HG02884 (cell line): Measurements from ENCODE around the gene NCK2.

Experiments
- ATAC-seq: cut with Tn5 transposase; IDR thresholded peaks from one replicate; pipeline ENCODE4 v1.9.1; 2021; ENCODE audit warnings: mild to moderate bottlenecking, moderate library complexity; ENCODE audit not compliant: unreplicated experiment

The NCK2 gene

DNA sequence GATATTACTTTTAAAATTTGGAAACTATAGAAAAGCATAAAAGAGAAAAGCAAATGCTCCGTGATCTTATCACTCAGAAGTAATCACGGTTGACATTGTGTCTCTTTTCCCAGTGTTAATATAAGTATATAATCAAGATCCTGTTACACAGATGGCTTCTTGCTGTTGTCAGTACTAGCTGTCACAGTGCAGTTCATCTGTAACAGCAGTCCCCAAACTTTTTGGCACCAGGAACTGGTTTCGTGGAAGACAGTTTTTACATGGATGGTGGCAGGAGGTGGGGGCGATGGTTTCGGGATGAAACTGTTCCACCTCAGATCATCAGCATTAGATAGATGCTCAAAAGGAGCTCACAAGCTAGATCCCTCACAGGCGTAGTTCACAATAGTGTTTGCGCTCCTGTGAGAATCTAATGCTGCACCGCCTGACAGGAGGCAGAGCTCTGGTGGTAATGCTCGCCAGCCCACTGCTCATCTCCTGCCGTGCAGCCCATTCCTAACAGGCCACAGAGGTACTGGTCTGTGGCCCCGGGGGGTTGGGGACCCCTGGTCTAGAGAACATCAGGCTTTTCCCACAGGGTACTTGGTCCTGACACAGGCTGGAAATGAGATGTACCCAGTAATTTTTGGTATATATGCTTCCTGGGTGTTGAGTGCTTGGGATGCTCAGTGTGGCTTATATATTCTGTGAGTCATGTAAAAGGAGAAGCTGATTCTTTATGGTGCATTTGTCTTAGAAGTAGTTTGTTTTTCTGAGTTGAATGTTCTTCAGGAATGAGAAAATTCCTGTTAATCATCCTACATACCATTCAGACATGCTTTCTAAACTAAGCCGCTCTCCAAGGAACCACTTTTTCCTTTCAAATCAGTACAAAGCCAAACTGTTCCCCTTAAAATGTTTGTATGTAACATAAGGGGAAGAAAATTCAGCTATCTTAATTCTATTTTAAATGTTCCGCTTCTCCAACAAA is 121.8 kb downstream of the NCK2 start:
- ATAC-seq, result no peak

DNA sequence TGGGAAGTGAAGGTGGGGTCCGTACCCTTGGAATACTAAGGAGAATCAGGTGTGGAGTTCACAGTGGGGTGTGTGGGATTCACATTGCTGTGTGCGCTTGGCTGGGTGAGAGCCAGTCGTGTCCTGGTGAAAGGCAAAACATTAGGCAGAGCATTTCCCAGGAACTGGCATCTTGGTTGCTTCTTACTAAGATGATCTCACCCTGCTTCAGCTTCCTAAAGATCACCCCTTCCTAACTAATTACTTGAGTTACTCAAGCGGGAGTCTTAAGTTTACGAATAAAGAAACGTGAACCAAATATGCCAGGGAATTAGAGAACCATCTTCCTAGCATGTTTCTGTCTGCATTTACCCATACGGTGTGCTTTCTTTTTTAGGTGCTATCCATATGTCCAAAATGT is 122.9 kb downstream of the NCK2 start:
- no peak for ATAC-seq

DNA sequence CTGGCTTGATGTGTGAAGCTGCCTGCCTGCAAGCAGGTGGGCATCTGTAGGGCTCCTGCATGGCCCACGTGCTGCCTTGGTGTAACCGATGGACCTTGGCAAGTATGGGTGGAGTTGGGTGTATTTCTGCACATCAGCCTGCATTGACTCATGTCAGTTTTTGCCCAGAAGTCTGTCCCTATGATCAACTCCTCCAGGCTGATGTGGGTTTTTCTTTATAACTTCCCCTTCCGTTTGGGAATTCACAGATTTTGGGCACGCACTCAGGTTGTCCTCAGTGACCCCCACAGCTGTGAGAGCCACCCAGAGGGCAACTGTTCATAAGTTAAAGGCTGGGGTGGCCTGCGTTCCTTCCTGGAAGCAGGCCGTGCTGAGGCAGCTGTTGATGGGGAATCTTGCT is 123.3 kb downstream of the NCK2 start:
- no peak for ATAC-seq

DNA sequence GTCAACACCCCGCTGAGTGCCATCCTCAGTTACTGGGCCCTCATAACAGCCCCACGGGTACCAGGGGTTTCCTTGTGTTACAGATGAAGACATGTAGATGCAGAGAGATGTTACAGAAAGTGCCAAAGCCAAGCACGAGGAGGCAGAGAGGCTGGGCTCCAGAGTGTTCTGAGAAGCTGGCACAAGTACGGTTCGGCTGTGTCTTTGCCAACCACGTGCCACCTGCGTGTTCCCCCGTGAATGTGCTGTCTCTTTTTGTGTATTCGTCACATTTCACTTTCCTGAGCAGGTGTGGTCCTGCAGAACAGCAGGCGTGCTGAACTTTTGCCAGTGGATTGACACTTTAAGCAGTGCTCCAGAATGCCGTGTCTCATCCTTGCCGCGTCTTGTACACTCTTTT is 124.6 kb downstream of the NCK2 start:
- no peak for ATAC-seq

DNA sequence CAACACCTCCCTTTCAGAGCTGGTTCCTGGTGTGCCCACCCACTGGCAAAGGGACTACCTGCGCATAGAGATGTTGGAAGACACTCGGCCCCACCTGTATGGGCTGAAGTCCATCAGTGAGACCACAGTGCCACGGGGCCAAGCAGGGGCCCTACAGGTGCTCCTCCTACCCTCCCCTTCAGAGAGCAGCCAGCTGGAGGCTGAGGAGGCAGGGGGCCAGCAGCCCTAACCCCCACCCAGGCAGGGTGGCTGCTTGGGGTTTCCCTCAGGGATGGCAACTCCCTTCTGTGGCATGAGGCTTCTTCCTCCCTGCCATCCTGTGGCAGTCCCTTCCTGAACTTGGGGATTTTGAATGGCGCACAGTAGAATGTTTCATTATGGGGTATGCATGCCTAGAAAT is 125.3 kb downstream of the NCK2 start:
- no peak for ATAC-seq

DNA sequence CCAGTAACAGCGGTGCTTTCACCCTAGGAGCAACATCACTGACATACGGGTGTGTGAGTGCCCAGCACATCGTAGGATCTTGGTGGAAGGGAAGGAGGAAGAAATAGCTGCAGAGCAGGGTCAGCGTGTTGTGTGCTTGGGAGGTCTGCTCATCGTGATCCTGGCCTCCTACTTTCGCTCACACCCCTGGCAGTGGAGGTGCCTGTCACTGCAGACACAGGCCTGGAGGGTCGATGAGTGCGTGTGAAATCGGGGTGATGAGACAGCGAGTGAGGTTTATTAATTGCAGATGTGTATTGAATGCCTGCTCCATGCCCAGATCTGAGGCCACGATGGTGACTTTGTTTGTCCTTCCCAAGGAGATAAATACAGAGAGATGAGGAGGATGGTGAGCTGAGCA is 126.1 kb downstream of the NCK2 start:
- ATAC-seq, result no peak

DNA sequence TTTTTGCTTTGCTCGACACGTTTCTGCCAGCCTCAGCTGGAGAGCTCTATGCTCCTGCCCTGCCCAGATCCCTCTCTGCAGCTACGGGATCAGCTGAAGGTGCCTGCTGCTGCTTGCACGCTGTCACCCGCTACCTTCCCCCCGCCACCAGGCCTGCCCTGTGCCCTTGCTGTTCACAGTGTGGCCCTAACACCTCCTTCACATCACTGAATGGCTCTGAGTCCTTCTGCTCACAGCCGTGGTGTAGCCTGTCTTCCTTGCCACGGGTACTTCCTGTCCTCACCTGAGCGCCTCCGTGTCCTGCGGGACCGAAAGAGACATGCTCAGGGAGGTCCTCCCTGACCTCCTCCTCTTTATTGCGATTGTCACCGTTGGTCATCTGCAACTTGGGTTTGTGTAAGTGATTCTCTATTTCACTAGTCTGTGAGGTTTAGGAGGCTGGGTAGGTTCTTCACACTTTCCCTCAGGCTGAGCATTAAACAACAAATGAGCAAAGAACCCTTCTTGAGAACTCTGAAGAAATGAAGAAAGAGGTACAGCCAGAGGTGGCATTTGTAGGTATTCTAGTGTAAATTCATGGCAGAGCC is 127.5 kb downstream of the NCK2 start:
- no peak for ATAC-seq

DNA sequence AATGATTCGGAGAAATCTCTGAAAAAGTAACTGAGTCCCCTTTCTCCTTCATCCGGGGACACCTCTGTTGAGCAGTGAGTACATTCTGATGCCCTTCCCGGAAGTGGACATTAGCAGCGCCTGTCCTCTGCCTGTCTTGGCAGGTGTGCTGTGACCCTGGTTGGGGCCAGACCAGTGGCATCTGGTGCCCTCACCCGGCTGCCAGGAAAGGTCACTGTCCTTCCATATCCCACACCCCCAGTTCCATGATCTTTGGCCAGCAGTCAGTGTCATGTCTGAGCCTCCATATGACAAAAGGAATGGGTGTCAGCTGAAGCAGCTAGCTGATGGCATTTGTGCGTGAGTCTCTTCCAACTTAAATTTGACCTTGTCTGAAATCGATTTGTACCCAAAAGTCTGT is 128.1 kb downstream of the NCK2 start:
- ATAC-seq, result no peak

DNA sequence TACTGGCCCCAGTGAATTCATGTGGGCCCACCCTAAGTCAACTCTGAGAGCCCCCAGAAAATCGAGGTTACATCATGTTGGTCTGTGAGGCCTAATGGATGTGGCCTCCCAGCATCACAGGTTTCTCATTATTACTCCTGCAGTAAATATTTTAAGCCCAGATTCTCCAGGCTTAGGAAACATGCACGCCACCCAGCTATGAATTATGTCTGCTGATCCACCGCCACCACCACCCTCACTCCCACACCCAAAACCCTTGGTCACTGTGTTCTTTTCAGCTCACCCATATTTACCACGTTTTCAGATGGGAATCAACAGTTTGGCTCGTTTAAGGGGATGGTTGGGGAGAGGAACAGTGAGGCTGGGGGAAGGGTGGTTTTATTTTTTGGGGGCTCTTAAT is 128.6 kb downstream of the NCK2 start:
- peak; percentile 23 for ATAC-seq

DNA sequence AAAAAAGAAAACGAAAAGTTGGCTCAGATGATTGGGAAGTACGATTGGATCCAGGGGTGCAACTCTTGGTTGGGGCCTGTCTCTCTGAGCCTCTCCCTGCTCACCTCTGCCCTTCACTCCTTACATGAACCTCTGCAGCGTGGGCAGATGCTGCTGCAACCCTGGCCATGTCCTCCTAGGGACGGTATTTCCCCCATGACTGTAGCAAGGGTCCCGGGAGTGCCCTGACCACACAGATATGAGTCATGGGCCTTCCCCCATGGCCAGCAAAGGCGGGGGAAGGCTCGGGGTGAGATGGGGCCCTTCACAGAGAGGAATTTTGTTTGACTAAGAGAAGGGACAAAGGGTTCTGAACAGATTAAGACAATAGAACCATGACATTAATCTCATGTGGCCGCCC is 129.0 kb downstream of the NCK2 start:
- ATAC-seq, result peak; percentile 88

DNA sequence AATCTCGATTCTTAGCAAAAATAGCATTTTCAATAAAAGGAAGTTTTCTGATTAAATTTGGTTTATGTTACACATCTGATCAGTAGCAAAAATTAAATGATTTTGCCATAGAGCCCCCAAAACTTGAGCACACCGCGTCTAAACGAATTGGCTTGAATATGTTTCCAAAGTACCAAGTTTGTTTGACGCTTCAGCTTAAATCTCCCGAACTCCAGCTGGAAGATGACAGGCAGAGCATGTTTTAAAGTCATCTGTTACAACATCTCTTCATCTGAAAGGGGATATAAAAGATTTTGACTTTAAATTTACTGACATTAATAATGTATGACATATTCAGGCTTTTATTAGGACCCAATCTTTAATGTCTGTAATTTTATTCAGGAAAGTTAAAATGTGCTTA is 129.8 kb downstream of the NCK2 start:
- no peak for ATAC-seq

DNA sequence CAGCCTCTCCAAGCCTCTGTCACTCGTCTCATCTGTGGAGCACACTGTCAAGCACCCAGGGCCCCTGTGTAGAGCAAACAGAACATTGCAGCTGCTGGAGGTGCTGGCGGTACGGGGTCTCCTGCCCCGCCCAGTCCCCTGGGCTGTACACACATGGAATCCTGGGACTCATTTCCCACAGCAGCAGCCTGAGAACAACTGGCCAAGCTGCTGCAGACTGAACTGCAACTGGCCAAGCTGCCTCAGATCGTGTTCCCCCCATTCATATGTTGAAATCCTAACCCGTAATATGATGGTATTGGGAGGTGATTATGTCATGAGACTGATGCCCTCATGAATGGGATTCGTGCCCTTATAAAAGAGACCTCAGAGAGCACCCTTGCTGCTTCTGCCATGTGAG is 130.5 kb downstream of the NCK2 start:
- no peak for ATAC-seq

DNA sequence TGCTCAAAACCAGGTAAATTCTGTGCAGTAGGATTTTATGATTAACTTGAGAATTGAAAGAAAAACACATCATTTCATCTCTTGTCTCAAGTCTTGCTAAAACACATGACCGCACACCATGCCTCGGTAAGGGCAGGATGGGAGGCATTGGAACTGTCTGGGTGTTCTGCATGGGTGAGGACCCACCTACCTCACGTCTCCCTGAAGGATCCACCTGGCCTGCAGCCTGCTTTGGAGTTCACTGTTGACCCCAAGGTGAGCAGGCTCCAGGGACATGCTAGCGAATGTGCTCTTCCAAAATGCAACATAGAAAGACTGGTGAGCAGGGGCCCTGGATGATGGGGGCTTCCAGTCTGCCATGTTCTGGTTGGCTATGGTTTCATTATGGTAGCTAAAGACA is 131.5 kb downstream of the NCK2 start:
- no peak for ATAC-seq

DNA sequence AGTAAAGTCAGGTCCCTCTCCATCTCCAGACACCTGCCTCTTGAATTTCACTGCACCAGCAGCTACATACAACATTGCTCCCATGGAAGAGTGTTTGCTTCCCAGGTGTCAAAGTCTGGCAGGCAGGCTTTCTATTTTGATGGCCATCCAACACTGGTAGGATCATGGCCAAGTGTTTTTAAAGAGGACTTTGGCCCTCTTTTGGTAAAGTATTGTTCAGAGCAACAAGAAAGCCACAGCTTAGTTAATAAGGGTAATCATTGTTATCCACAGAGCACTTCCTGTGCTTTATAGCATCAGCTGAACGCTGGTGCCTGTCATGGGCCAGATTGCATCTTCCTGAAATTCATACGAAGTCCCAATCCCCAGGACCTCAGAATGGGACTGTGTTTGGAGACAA is 133.2 kb downstream of the NCK2 start:
- no peak for ATAC-seq

DNA sequence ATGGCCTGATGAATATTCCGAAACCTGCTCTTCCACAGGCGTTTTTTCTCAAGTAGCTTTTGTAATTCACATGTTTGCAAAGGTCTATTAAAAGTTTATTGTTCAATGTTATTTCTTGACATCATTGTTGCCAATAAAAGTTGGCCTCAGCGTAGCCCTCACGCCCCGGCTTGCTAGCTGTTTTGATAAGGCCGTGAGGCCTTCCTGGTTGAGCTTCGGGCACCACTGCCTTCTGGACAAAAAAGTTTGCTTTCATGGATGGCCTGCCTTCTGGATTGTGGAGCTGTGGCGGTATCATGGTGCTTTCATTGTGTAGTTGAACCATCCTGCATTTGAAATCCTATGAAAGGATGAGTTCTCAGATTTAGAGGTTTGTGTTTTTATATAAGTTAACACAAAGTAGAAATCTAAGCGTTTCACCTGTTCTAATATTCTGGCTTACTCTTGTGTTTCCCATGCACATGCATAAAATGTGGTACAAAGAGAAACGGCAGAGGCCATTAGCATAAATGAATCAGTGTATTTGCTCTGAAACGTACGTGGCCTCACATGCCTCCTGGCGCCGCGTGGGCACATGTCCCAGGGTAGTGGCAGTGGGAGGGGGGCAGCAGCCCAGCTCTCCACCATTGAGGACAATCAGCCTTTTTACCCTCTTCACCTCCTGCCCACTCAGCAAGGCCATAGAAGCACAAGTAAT is 134.5 kb downstream of the NCK2 start:
- no peak for ATAC-seq

DNA sequence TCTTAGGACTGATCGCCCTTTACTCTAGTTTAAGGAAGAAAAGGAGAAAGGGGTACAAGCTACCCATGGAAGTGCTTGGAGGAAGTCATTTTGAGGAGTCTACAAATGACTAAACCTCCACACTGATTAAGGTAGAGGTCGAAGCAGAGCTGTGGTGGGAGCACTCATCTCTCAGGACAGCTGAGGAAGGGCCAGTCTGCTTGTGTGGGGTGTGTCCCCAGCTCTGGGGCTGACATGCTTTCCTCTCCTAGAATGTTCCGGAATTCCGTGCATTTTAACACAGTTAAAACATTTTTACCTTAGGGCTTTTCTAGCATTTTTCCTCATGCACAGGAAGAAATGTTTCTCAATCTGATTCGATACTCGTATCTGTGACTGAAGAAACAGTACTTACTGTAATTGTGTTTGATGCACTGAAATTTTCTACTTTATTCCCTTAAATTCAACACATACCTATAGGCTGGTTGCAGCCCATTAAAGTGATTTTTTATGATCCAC is 135.1 kb downstream of the NCK2 start:
- no peak for ATAC-seq

DNA sequence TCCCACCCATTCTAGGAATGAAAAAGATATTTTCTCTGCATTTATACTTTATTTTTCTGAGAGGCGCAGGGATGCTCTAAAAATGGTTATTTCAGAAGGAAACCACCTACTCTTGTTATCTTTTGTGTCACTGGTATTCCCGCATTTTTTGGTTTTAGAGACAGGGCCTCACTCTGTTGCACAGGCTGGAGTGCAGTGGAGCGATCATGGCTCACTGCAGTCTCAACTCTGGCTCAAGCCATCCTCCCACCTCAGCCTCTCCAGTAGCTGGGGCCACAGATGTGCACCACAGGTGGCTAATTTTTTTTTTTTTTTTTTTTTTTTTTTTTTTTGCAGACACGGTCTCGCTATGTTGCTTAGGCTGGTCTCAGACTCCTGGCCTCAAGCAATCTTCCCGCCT is 135.9 kb downstream of the NCK2 start:
- no peak for ATAC-seq

DNA sequence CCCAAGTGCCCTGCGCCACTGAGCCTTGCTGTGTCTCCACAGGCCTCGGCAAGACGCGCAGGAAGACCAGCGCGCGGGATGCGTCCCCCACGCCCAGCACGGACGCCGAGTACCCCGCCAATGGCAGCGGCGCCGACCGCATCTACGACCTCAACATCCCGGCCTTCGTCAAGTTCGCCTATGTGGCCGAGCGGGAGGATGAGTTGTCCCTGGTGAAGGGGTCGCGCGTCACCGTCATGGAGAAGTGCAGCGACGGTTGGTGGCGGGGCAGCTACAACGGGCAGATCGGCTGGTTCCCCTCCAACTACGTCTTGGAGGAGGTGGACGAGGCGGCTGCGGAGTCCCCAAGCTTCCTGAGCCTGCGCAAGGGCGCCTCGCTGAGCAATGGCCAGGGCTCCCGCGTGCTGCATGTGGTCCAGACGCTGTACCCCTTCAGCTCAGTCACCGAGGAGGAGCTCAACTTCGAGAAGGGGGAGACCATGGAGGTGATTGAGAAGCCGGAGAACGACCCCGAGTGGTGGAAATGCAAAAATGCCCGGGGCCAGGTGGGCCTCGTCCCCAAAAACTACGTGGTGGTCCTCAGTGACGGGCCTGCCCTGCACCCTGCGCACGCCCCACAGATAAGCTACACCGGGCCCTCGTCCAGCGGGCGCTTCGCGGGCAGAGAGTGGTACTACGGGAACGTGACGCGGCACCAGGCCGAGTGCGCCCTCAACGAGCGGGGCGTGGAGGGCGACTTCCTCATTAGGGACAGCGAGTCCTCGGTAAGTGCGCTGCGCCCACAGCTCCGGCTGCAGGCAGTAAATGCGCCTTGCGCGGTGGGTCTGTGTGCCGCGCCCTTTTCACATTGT is 136.8 kb downstream of the NCK2 start:
- ATAC-seq, result no peak

DNA sequence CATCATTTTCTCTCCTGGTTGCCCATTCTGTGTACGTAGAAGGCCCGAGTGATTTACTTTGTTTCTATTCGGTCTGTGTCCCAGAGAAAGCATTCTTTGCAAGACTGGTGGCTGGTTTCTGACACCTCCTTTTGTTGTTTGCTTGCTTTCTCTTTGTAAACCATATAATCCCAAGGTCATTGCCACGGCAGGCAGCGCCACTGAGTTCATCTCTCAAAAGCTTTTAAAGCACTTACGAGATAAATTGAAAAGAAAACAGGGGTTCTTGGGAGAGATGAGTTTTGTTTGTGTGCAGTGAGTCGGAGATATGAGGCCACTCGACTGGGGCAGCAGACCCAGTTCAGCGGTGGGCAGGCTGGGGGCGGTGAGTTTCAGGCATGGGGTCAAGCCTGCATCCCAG is 137.6 kb downstream of the NCK2 start:
- ATAC-seq, result no peak

DNA sequence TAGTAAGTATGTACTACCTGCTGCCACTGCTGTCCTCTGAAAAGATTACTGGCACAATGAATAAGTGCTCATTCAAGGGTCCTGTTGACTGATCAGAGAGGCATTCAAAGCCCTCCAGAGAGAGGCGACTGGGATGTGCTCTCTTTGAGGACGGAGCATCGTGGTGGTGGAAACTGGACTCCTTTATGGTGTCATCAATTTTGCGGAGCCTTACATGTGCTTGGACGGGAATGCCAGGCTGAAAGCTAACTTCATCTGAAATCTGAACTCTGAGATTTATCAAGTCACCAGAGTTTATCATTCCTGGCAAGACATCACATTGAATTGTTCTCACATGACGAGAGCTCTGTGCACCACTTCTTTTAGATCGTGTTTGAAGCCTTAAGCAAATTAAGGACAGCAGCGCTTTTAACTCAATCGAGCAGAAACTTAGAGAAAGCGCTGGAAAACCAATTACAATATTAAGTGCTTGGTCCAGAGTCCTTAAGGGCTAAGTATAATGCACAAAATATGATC is 138.3 kb downstream of the NCK2 start:
- ATAC-seq, result no peak
